Measurements from ENCODE around the gene RBM39.
"Not testable (repeated sequence)": the region's sequence is repeated elsewhere in the genome, so short reads cannot be mapped to it uniquely, and the experiment has no call there.

The RBM39 gene

GRCh38 chr20:35724321-35725230, 17.5 kb downstream of the RBM39 start:
- FAIRE-seq, result no peak

- FAIRE-seq, result not testable (repeated sequence)
Observed at GRCh38 chr20:35723652-35724320, 18.3 kb downstream of the RBM39 start.

- FAIRE-seq, result not testable (repeated sequence)
Observed at GRCh38 chr20:35723275-35723639, 18.8 kb downstream of the RBM39 start.

- no peak for FAIRE-seq
Observed at GRCh38 chr20:35721621-35722020, 20.4 kb downstream of the RBM39 start.

GRCh38 chr20:35721219-35721618, 20.8 kb downstream of the RBM39 start:
- no peak for FAIRE-seq

GRCh38 chr20:35720165-35721123, 21.6 kb downstream of the RBM39 start:
- no peak for FAIRE-seq

- no peak for FAIRE-seq
Observed at GRCh38 chr20:35719717-35720116, 22.3 kb downstream of the RBM39 start.

- FAIRE-seq, result no peak
Observed at GRCh38 chr20:35718972-35719635, 23.0 kb downstream of the RBM39 start.

- not testable (repeated sequence) for FAIRE-seq
Observed at GRCh38 chr20:35718321-35718720, 23.7 kb downstream of the RBM39 start.

GRCh38 chr20:35716330-35716729, 25.7 kb downstream of the RBM39 start:
- FAIRE-seq, result no peak

GRCh38 chr20:35715652-35716051, 26.4 kb downstream of the RBM39 start:
- FAIRE-seq, result no peak

- FAIRE-seq, result no peak
Observed at GRCh38 chr20:35714127-35714526, 27.9 kb downstream of the RBM39 start.

- not testable (repeated sequence) for FAIRE-seq
Observed at GRCh38 chr20:35713120-35713519, 28.9 kb downstream of the RBM39 start.

- no peak for FAIRE-seq
Observed at GRCh38 chr20:35711588-35712209, 30.4 kb downstream of the RBM39 start.

- no peak for FAIRE-seq
Observed at GRCh38 chr20:35710884-35711587, 31.0 kb downstream of the RBM39 start.

GRCh38 chr20:35710039-35710438, 32.0 kb downstream of the RBM39 start:
- peak; percentile 25 for FAIRE-seq

- peak; percentile 76 for FAIRE-seq
Observed at GRCh38 chr20:35709259-35709658, 32.8 kb downstream of the RBM39 start.

GRCh38 chr20:35708502-35708901, 33.6 kb downstream of the RBM39 start:
- FAIRE-seq, result no peak

GRCh38 chr20:35706591-35707529, 35.2 kb downstream of the RBM39 start:
- not testable (repeated sequence) for FAIRE-seq

- FAIRE-seq, result not testable (repeated sequence)
Observed at GRCh38 chr20:35705894-35706293, 36.2 kb downstream of the RBM39 start.

Data from G401.6 (cell line).